Ascending aorta (tissue), 2 donors: ENCODE data around the gene GPC4. TPM values are rescaled to one million over a fixed set of nuclear protein-coding genes. Genes with fewer than 3 reads are reported as not detected.

Experiments used
- DNase-seq, 2 donors: peaks; one replicate each; pipeline ENCODE4 v3.0.0-alpha.2; 2019; ENCODE audit warnings: low spot score in 2 of 2
- H3K27ac ChIP-seq, 2 donors: fragments of 200-600 bp; sonication (generic); one replicate each; pipeline ENCODE4 v1.5.1; 2016 to 2017; ENCODE audit warnings: mild to moderate bottlenecking in 1 of 2
- H3K27me3 ChIP-seq: fragments of 200-600 bp; sonication (generic); one replicate; pipeline ENCODE4 v1.5.1; 2017
- H3K36me3 ChIP-seq, 2 donors: fragments of 200-600 bp; sonication (generic); one replicate each; pipeline ENCODE4 v1.5.1; 2016
- H3K4me1 ChIP-seq, 2 donors: fragments of 200-600 bp; sonication (generic); one replicate each; pipeline ENCODE4 v1.5.1; 2016 to 2017; ENCODE audit warnings: mild to moderate bottlenecking in 1 of 2
- H3K4me3 ChIP-seq, 2 donors: fragments of 200-600 bp; sonication (generic); one replicate each; pipeline ENCODE4 v1.5.1; 2016 to 2017; ENCODE audit warnings: mild to moderate bottlenecking in 1 of 2
- H3K9me3 ChIP-seq, 2 donors: fragments of 200-600 bp; sonication (generic); one replicate each; pipeline ENCODE4 v1.5.1; 2016
- CTCF ChIP-seq, 3 experiments: fragments of 200-600 bp in 2 of 3; fragments of 450-650 bp in 1 of 3; sonication (generic) in 2 of 3; IDR thresholded peaks; one replicate each; pipeline ENCODE4 v1.5.1; 2016 to 2019; ENCODE audit warnings: antibody characterized with exemption in 3 of 3, mild to moderate bottlenecking in 1 of 3, moderate library complexity in 1 of 3
- intact Hi-C: fragments of 100-400 bp; cut with DNase I; formaldehyde crosslinking; loops from one replicate; pipeline ENCODE4 v1.15.1; 2023
- total RNA-seq: library from RNA; depleted of rRNA; stranded (reverse); fragments of >200 nt; gene quantifications from one replicate; pipeline ENCODE4 v1.1.0, GENCODE V29; 2016

Gene GPC4
- total RNA-seq, 1 donor from 2014 or later = 12.0 TPM

DNA sequence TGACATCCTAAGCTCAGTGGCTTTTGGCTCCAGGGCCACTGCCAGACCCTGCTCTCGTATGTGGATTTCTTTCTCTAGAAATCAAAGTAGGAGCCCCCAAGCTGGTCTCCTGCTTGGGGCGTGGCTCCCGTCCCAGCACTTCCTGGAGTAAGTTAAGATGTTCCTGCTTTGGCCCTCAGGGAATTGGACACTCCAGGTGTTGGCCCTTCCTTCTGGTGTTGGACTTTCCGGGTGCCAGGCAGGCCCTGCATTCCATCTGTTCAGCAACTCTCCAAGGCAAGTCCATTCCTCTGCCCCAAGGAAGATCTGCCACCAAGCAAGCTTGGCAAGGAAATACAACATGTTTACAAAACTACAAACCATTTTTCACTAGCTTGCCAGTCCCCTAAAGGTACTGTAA is 22.1 kb upstream of the GPC4 start:
- DNase-seq = no peak
- Histone ChIP-seq H3K4me1 (no peaks in the 10 kb centered on the region), H3K27me3 (no peaks in the 10 kb centered on the region), H3K9me3 (no peaks in the 10 kb centered on the region), H3K4me3 (no peak overlapping the region), H3K36me3 (no peaks in the 10 kb centered on the region), H3K27ac (no peak overlapping the region)
- no peak for TF ChIP-seq CTCF (IDR thresholded peaks at IDR 0.05)
- intact Hi-C loops = no loop called here

- no peak for TF ChIP-seq CTCF (IDR thresholded peaks at IDR 0.05)
- intact Hi-C loops = no loop called here
- Histone ChIP-seq H3K27ac (no peak overlapping the region), H3K27me3 (no peaks in the 10 kb centered on the region), H3K4me1 (no peaks in the 10 kb centered on the region), H3K9me3 (no peaks in the 10 kb centered on the region), H3K4me3 (no peak overlapping the region), H3K36me3 (no peaks in the 10 kb centered on the region)
- no peak for DNase-seq
Observed at GRCh38 chrX:133435544-133436124, 20.3 kb upstream of the GPC4 start.

GRCh38 chrX:133434197-133434820 is 19.0 kb upstream of the GPC4 start:
- no peaks in the 10 kb centered on the region for H3K9me3 ChIP-seq
- intact Hi-C loops = no loop called here
- H3K36me3 ChIP-seq = no peaks in the 10 kb centered on the region
- no peak for DNase-seq
- H3K27me3 ChIP-seq = no peaks in the 10 kb centered on the region
- no peaks in the 10 kb centered on the region for H3K4me1 ChIP-seq
- H3K4me3 ChIP-seq = no peak overlapping the region
- no peak for TF ChIP-seq CTCF (IDR thresholded peaks at IDR 0.05)
- no peak overlapping the region for H3K27ac ChIP-seq

- intact Hi-C loops = loop anchor here (5.0 to 10.0 kb wide), 3 partner anchors 83 to 245 kb away; no protein-coding TSS in a partner anchor
- Histone ChIP-seq H3K9me3 (no peaks in the 10 kb centered on the region), H3K27me3 (no peaks in the 10 kb centered on the region), H3K36me3 (no peaks in the 10 kb centered on the region), H3K27ac (no peak overlapping the region), H3K4me1 (no peaks in the 10 kb centered on the region), H3K4me3 (no peak overlapping the region)
- DNase-seq = no peak
- no peak for TF ChIP-seq CTCF (IDR thresholded peaks at IDR 0.05)
Observed at GRCh38 chrX:133419911-133420310, 4.6 kb upstream of the GPC4 start.

GRCh38 chrX:133418588-133418987 is 3.3 kb upstream of the GPC4 start:
- Histone ChIP-seq H3K27ac (no peak overlapping the region), H3K4me1 (no peaks in the 10 kb centered on the region), H3K27me3 (no peaks in the 10 kb centered on the region), H3K36me3 (no peaks in the 10 kb centered on the region), H3K9me3 (no peaks in the 10 kb centered on the region), H3K4me3 (no peak overlapping the region)
- intact Hi-C loops = loop anchor here (5.0 to 10.0 kb wide), 3 partner anchors 81 to 246 kb away; no protein-coding TSS in a partner anchor
- no peak for TF ChIP-seq CTCF (IDR thresholded peaks at IDR 0.05)
- no peak for DNase-seq
